Activated T-cell treated with anti-CD3 and anti-CD28 coated beads, Interleukin-2, amount 50 U/mL, for 4 hours (primary cell): ENCODE measurements around the gene MOCS2. TPM values are rescaled to one million over a fixed set of nuclear protein-coding genes. Genes with fewer than 3 reads are reported as not detected.
"Not testable (repeated sequence)": the region's sequence is repeated elsewhere in the genome, so short reads cannot be mapped to it uniquely, and the experiment has no call there.

Experiments
- ATAC-seq, 2 donors: fragments of 200-7000 bp; cut with Tn5 transposase; one replicate each; pipeline ENCODE4 v1.10.0; 2021
- DNase-seq: peaks from one replicate; pipeline ENCODE4 v3.0.0-alpha.2; 2020
- H3K27me3 Mint-ChIP-seq: one replicate; pipeline ENCODE4 v1.8.0; 2021; ENCODE audit warnings: low read depth, mixed read lengths
- H3K36me3 Mint-ChIP-seq: one replicate; pipeline ENCODE4 v1.8.0; 2022; ENCODE audit warnings: mixed read lengths; ENCODE audit not compliant: insufficient read depth
- H3K4me1 Mint-ChIP-seq: one replicate; pipeline ENCODE4 v1.8.0; 2021; ENCODE audit warnings: low read depth, mixed read lengths
- H3K4me3 Mint-ChIP-seq: one replicate; pipeline ENCODE4 v1.8.0; 2021; ENCODE audit warnings: mild to moderate bottlenecking, moderate library complexity, mixed read lengths
- H3K9me3 Mint-ChIP-seq: one replicate; pipeline ENCODE4 v1.8.0; 2021; ENCODE audit warnings: mixed read lengths
- total RNA-seq, 3 donors: library from RNA; stranded (reverse); gene quantifications; one replicate each; pipeline ENCODE4 v1.2.1, GENCODE V29; 2021

Gene MOCS2
- total RNA-seq, result 10 to 100 TPM; 24.2 to 25.4 (median 24.5) TPM

GRCh38 chr5:53109443-53110127 lies at the start of gene MOCS2:
MOCS2 (minus strand) TSS chr5:53109757; CDS start chr5:53107174, 2,583 bp downstream.
- H3K9me3 Mint-ChIP-seq, result no peaks in the 10 kb centered on the region
- peak within 1 kb of the TSS; percentile 93 for H3K4me3 Mint-ChIP-seq
- peak; percentile 86 for DNase-seq
- no peaks in the 10 kb centered on the region for H3K27me3 Mint-ChIP-seq
- peaks cover 16% of the 10 kb centered on the region for H3K36me3 Mint-ChIP-seq
- H3K4me1 Mint-ChIP-seq, result peaks cover 52% of the 10 kb centered on the region
- ATAC-seq, result peak; percentile 98 to 99

- H3K9me3 Mint-ChIP-seq, result no peaks in the 10 kb centered on the region
- DNase-seq, result no peak
- no peak for ATAC-seq
These were observed 42.3 kb upstream of the MOCS2 start for GRCh38 chr5:53151713-53152458.

GRCh38 chr5:53133020-53133419 lies 23.5 kb upstream of the MOCS2 start:
- DNase-seq, result no peak
- Mint-ChIP-seq H3K9me3 (no peaks in the 10 kb centered on the region), H3K4me3 (no peak overlapping the region), H3K36me3 (no peaks in the 10 kb centered on the region), H3K27me3 (no peaks in the 10 kb centered on the region), H3K4me1 (no peaks in the 10 kb centered on the region)
- ATAC-seq, result no peak

More at GRCh38 chr5:53151713-53152458, 42.3 kb upstream of the MOCS2 start:
- Mint-ChIP-seq H3K4me1 (no peaks in the 10 kb centered on the region), H3K36me3 (no peaks in the 10 kb centered on the region), H3K27me3 (no peaks in the 10 kb centered on the region), H3K4me3 (no peak overlapping the region)

- ATAC-seq (no peak), DNase-seq (no peak)
- H3K27me3 Mint-ChIP-seq, result peaks cover 5% of the 10 kb centered on the region
- no peaks in the 10 kb centered on the region for H3K36me3 Mint-ChIP-seq
- no peak overlapping the region for H3K4me3 Mint-ChIP-seq
- H3K4me1 Mint-ChIP-seq, result no peaks in the 10 kb centered on the region
- H3K9me3 Mint-ChIP-seq, result no peaks in the 10 kb centered on the region
These were observed 20.7 kb upstream of the MOCS2 start for GRCh38 chr5:53130266-53130665.

- DNase-seq (no peak), ATAC-seq (no peak)
- peaks cover 5% of the 10 kb centered on the region for H3K27me3 Mint-ChIP-seq
- H3K9me3 Mint-ChIP-seq, result no peaks in the 10 kb centered on the region
- no peaks in the 10 kb centered on the region for H3K4me1 Mint-ChIP-seq
- H3K36me3 Mint-ChIP-seq, result no peaks in the 10 kb centered on the region
- H3K4me3 Mint-ChIP-seq, result no peak overlapping the region
These were observed 18.9 kb upstream of the MOCS2 start for GRCh38 chr5:53128481-53128880.

GRCh38 chr5:53127107-53127506 lies 17.6 kb upstream of the MOCS2 start:
- H3K4me1 Mint-ChIP-seq, result no peaks in the 10 kb centered on the region
- ATAC-seq (no peak), DNase-seq (no peak)
- no peaks in the 10 kb centered on the region for H3K9me3 Mint-ChIP-seq
- no peak overlapping the region for H3K4me3 Mint-ChIP-seq
- H3K36me3 Mint-ChIP-seq, result no peaks in the 10 kb centered on the region
- peaks cover 5% of the 10 kb centered on the region for H3K27me3 Mint-ChIP-seq

- H3K36me3 Mint-ChIP-seq, result no peaks in the 10 kb centered on the region
- H3K4me1 Mint-ChIP-seq, result no peaks in the 10 kb centered on the region
- H3K27me3 Mint-ChIP-seq, result peaks cover 5% of the 10 kb centered on the region
- ATAC-seq, result no peak
- DNase-seq, result no peak
- H3K4me3 Mint-ChIP-seq, result no peak overlapping the region
- no peaks in the 10 kb centered on the region for H3K9me3 Mint-ChIP-seq
These were observed 17.0 kb upstream of the MOCS2 start for GRCh38 chr5:53126521-53126920.

- Mint-ChIP-seq H3K36me3 (no peaks in the 10 kb centered on the region), H3K9me3 (no peaks in the 10 kb centered on the region), H3K4me1 (no peaks in the 10 kb centered on the region), H3K27me3 (peaks cover 7% of the 10 kb centered on the region), H3K4me3 (no peak overlapping the region)
- DNase-seq, result no peak
- no peak for ATAC-seq
These were observed 14.1 kb upstream of the MOCS2 start for GRCh38 chr5:53123702-53124101.

GRCh38 chr5:53120165-53120564 lies 10.6 kb upstream of the MOCS2 start:
- Mint-ChIP-seq H3K27me3 (peaks cover 2% of the 10 kb centered on the region), H3K9me3 (no peaks in the 10 kb centered on the region), H3K4me3 (no peak overlapping the region), H3K4me1 (no peaks in the 10 kb centered on the region), H3K36me3 (no peaks in the 10 kb centered on the region)
- ATAC-seq (no peak), DNase-seq (no peak)

- Mint-ChIP-seq H3K27me3 (peaks cover 2% of the 10 kb centered on the region), H3K4me3 (no peak overlapping the region), H3K9me3 (no peaks in the 10 kb centered on the region), H3K4me1 (no peaks in the 10 kb centered on the region), H3K36me3 (no peaks in the 10 kb centered on the region)
- no peak for DNase-seq
- no peak for ATAC-seq
These were observed 9.3 kb upstream of the MOCS2 start for GRCh38 chr5:53118879-53119278.

- DNase-seq, result no peak
- Mint-ChIP-seq H3K4me3 (no peak overlapping the region), H3K36me3 (no peaks in the 10 kb centered on the region), H3K4me1 (no peaks in the 10 kb centered on the region), H3K27me3 (peaks cover 2% of the 10 kb centered on the region), H3K9me3 (no peaks in the 10 kb centered on the region)
- ATAC-seq, result no peak
These were observed 7.0 kb upstream of the MOCS2 start for GRCh38 chr5:53116597-53116996.

- Mint-ChIP-seq H3K36me3 (no peaks in the 10 kb centered on the region), H3K4me1 (peaks cover 12% of the 10 kb centered on the region), H3K27me3 (no peaks in the 10 kb centered on the region), H3K9me3 (no peaks in the 10 kb centered on the region), H3K4me3 (no peak overlapping the region)
- ATAC-seq (no peak), DNase-seq (no peak)
These were observed 5.4 kb upstream of the MOCS2 start for GRCh38 chr5:53114988-53115387.

GRCh38 chr5:53113947-53114346 lies 4.4 kb upstream of the MOCS2 start:
- Mint-ChIP-seq H3K9me3 (no peaks in the 10 kb centered on the region), H3K27me3 (no peaks in the 10 kb centered on the region)

GRCh38 chr5:53112909-53113308 lies 3.4 kb upstream of the MOCS2 start:
- Mint-ChIP-seq H3K4me3 (no peak overlapping the region), H3K9me3 (no peaks in the 10 kb centered on the region), H3K4me1 (peaks cover 25% of the 10 kb centered on the region), H3K36me3 (no peaks in the 10 kb centered on the region), H3K27me3 (no peaks in the 10 kb centered on the region)
- DNase-seq (no peak), ATAC-seq (no peak)

More at GRCh38 chr5:53113947-53114346, 4.4 kb upstream of the MOCS2 start:
- DNase-seq (no peak), ATAC-seq (no peak)
- no peaks in the 10 kb centered on the region for H3K36me3 Mint-ChIP-seq
- peaks cover 17% of the 10 kb centered on the region for H3K4me1 Mint-ChIP-seq
- H3K4me3 Mint-ChIP-seq, result no peak overlapping the region

GRCh38 chr5:53112307-53112706 lies 2.8 kb upstream of the MOCS2 start:
- H3K4me1 Mint-ChIP-seq, result peaks cover 31% of the 10 kb centered on the region
- not testable (repeated sequence) for H3K9me3 Mint-ChIP-seq, H3K4me3 Mint-ChIP-seq, H3K27me3 Mint-ChIP-seq, ATAC-seq, H3K36me3 Mint-ChIP-seq, DNase-seq
